Spleen (tissue), 11 donors: Measurements from ENCODE around the gene PPCS. TPM values are rescaled to one million over a fixed set of nuclear protein-coding genes. Genes with fewer than 3 reads are reported as not detected.

ENCODE experiments used
- DNase-seq: peaks from one replicate; pipeline ENCODE4 v3.0.0-alpha.2; 2020
- H3K27ac ChIP-seq, 8 donors: fragments of 200-600 bp; sonication (generic) in 7 of 8; 1 replicate in 4 of 8; 2 replicates in 4 of 8; pipeline versions ENCODE4 v1.5.0 to v1.8.0; 2016 to 2021; ENCODE audit warnings: inconsistent platforms in 4 of 8, mild to moderate bottlenecking in 4 of 8, moderate library complexity in 1 of 8
- H3K27me3 ChIP-seq, 7 donors: fragments of 200-600 bp; sonication (generic) in 6 of 7; replicated peaks in 1 of 7; 1 replicate in 4 of 7; 2 replicates in 3 of 7; pipeline versions ENCODE4 v1.5.0 to v1.8.0; 2016 to 2021; ENCODE audit warnings: inconsistent platforms in 3 of 7, mild to moderate bottlenecking in 1 of 7
- H3K36me3 ChIP-seq, 6 donors: fragments of 200-600 bp; sonication (generic) in 5 of 6; 1 replicate in 4 of 6; 2 replicates in 2 of 6; pipeline versions ENCODE4 v1.5.0 to v1.8.0; 2016 to 2021; ENCODE audit warnings: inconsistent platforms in 2 of 6
- H3K4me1 ChIP-seq, 6 donors: fragments of 200-600 bp; sonication (generic) in 5 of 6; 1 replicate in 3 of 6; 2 replicates in 3 of 6; pipeline versions ENCODE4 v1.5.0 to v1.8.0; 2016 to 2021; ENCODE audit warnings: inconsistent platforms in 3 of 6
- H3K4me3 ChIP-seq, 8 donors: fragments of 200-600 bp; sonication (generic) in 7 of 8; 1 replicate in 4 of 8; 2 replicates in 4 of 8; pipeline versions ENCODE4 v1.5.0 to v1.8.0; 2016 to 2021; ENCODE audit warnings: inconsistent platforms in 4 of 8, mild to moderate bottlenecking in 4 of 8, moderate library complexity in 2 of 8
- H3K9me3 ChIP-seq, 8 donors: fragments of 200-600 bp; sonication (generic) in 7 of 8; 1 replicate in 4 of 8; 2 replicates in 4 of 8; pipeline versions ENCODE4 v1.5.0 to v1.8.0; 2016 to 2021; ENCODE audit warnings: inconsistent platforms in 4 of 8
- CTCF ChIP-seq, 11 experiments: fragments of 200-600 bp in 7 of 11; fragments of 450-650 bp in 4 of 11; sonication (generic) in 4 of 11; IDR thresholded peaks in 8 of 11; conservative IDR thresholded peaks in 3 of 11; 1 replicate in 7 of 11; 2 replicates in 4 of 11; pipeline versions ENCODE4 v1.4.0 to v1.8.0; 2016 to 2021; ENCODE audit warnings: antibody characterized with exemption in 11 of 11, inconsistent platforms in 4 of 11, mild to moderate bottlenecking in 1 of 11
- POLR2A ChIP-seq, 3 donors: fragments of 450-650 bp; IDR thresholded peaks; one replicate each; pipeline ENCODE4 v1.5.1; 2017; ENCODE audit warnings: antibody characterized with exemption in 3 of 3, mild to moderate bottlenecking in 1 of 3
- POLR2AphosphoS5 ChIP-seq, 3 donors: sonication (generic); formaldehyde crosslinking; IDR thresholded peaks; one replicate each; pipeline ENCODE4 v1.5.1; 2017; ENCODE audit warnings: antibody characterized with exemption in 3 of 3
- WGBS, 5 donors: extraction: QIAGEN DNeasy Blood & Tissue Kit in 3 of 5; methylation state at CpG; one replicate each; pipeline versions ENCODE4 v1.1.5 to v1.1.7; 2013 to 2018; 5-methylcytosine and 5-hydroxymethylcytosine counted together
- intact Hi-C: fragments of 100-400 bp; cut with DNase I; formaldehyde crosslinking; loops from one replicate; pipeline ENCODE4 v1.15.0; 2023; ENCODE audit warnings: low total_unique reads
- polyA plus RNA-seq, 3 donors: library from polyadenylated mRNA; stranded (reverse); fragments of 200-250 nt; gene quantifications; one replicate each; pipeline ENCODE4 v1.2.1, GENCODE V29; 2013
- total RNA-seq, 7 donors: library from RNA; depleted of rRNA in 3 of 7; stranded (reverse); fragments of >200 nt in 3 of 7; fragmentation: NEBNext Ultra II Directional in 4 of 7; extraction: Animal tissue kit (Norgen Biotek cat#: 25700) in 4 of 7; gene quantifications; one replicate each; pipeline versions ENCODE4 v1.1.0 to v1.2.1, GENCODE V29; 2016 to 2021
- donor health status: healthy with polysubstance abuse.
- donor health status: DM: no; HTN: no; CAD: no; lungs with moderate emphysema.
- donor health status: DM: no; HTN: no; CAD: no.
- donor health status: Bipolar disorder and iron deficiency.
- donor health status: healthy.
- donor health status: DM: no; HTN: no; CAD: no.
- donor health status: DM: yes; HTN: yes; CAD: no.

The PPCS gene
- total and polyA plus RNA-seq, 10 donors, result 48.4 to 96.3 (median 57.3) TPM

GRCh38 chr1:42433369-42433768 lies 23.0 kb upstream of the PPCS start:
- no peak for TF ChIP-seq POLR2A (IDR thresholded peaks at IDR 0.05)
- no peak for TF ChIP-seq POLR2AphosphoS5 (IDR thresholded peaks at IDR 0.05)
- TF ChIP-seq CTCF (IDR thresholded peaks at IDR 0.05 in 8 of 11, conservative IDR thresholded peaks at IDR 0.05 in 3 of 11), result no peak
- Histone ChIP-seq H3K9me3 (no peaks in the 10 kb centered on the region), H3K4me1 (no peaks in the 10 kb centered on the region), H3K36me3 (no peaks in the 10 kb centered on the region), H3K4me3 (no peak overlapping the region), H3K27me3 (no peaks in the 10 kb centered on the region), H3K27ac (no peak overlapping the region)
- intact Hi-C loops, result no loop called here
- no peak for DNase-seq
- WGBS, 5 donors, result 92 to 95% (median 93%) methylated on average over 6 of the region's 6 CpGs

GRCh38 chr1:42434340-42434739 lies 22.0 kb upstream of the PPCS start:
- no peaks in the 10 kb centered on the region for H3K36me3 ChIP-seq
- H3K4me3 ChIP-seq, result no peak overlapping the region
- no peaks in the 10 kb centered on the region for H3K4me1 ChIP-seq
- DNase-seq, result no peak
- intact Hi-C loops, result no loop called here
- TF ChIP-seq POLR2AphosphoS5 (IDR thresholded peaks at IDR 0.05) (no peak), CTCF (IDR thresholded peaks at IDR 0.05 in 8 of 11, conservative IDR thresholded peaks at IDR 0.05 in 3 of 11) (no peak), POLR2A (IDR thresholded peaks at IDR 0.05) (no peak)
- 89 to 93% (median 90%) methylated on average over 4 of the region's 4 CpGs for WGBS, 5 donors
- no peaks in the 10 kb centered on the region for H3K9me3 ChIP-seq
- no peaks in the 10 kb centered on the region for H3K27me3 ChIP-seq
- no peak overlapping the region for H3K27ac ChIP-seq

GRCh38 chr1:42439940-42440339 lies 16.4 kb upstream of the PPCS start:
- H3K27ac ChIP-seq, result no peak overlapping the region
- no peaks in the 10 kb centered on the region for H3K36me3 ChIP-seq
- no peaks in the 10 kb centered on the region for H3K9me3 ChIP-seq
- 65 to 88% (median 85%) methylated on average over 2 of the region's 2 CpGs for WGBS, 5 donors
- H3K4me1 ChIP-seq, result no peaks in the 10 kb centered on the region
- intact Hi-C loops, result no loop called here
- TF ChIP-seq POLR2AphosphoS5 (IDR thresholded peaks at IDR 0.05) (no peak), CTCF (IDR thresholded peaks at IDR 0.05 in 8 of 11, conservative IDR thresholded peaks at IDR 0.05 in 3 of 11) (no peak), POLR2A (IDR thresholded peaks at IDR 0.05) (no peak)
- DNase-seq, result no peak
- no peaks in the 10 kb centered on the region for H3K27me3 ChIP-seq
- no peak overlapping the region for H3K4me3 ChIP-seq

- H3K27me3 ChIP-seq, result no peaks in the 10 kb centered on the region
- no peak for DNase-seq
- H3K4me1 ChIP-seq, result no peaks in the 10 kb centered on the region
- no peaks in the 10 kb centered on the region for H3K9me3 ChIP-seq
- 27 to 59% (median 36%) methylated on average over 2 of the region's 2 CpGs for WGBS, 5 donors
- H3K4me3 ChIP-seq, result no peak overlapping the region
- intact Hi-C loops, result no loop called here
- no peak for TF ChIP-seq POLR2AphosphoS5 (IDR thresholded peaks at IDR 0.05)
- no peak for TF ChIP-seq POLR2A (IDR thresholded peaks at IDR 0.05)
- TF ChIP-seq CTCF (IDR thresholded peaks at IDR 0.05 in 8 of 11, conservative IDR thresholded peaks at IDR 0.05 in 3 of 11), result no peak
- H3K36me3 ChIP-seq, result no peaks in the 10 kb centered on the region
- H3K27ac ChIP-seq, result no peak overlapping the region
Measured at GRCh38 chr1:42442662-42443061, 13.7 kb upstream of the PPCS start.
